C4-2B (cell line): ENCODE data around the gene SLC33A1.

Experiments used
- H3K27ac ChIP-seq: fragments of 450-650 bp; 2 replicates; pipeline ENCODE4 v1.5.1; 2017
- ZFX ChIP-seq: fragments of 450-650 bp; IDR thresholded peaks from 2 replicates; pipeline ENCODE4 v1.6.1; 2017
- TF ChIP-seq, protein P1 (sequence below): fragments of 450-650 bp; conservative IDR thresholded peaks from 2 replicates; pipeline ENCODE4 v1.5.1; 2017; ENCODE audit warnings: mild to moderate bottlenecking

SLC33A1 gene

DNA sequence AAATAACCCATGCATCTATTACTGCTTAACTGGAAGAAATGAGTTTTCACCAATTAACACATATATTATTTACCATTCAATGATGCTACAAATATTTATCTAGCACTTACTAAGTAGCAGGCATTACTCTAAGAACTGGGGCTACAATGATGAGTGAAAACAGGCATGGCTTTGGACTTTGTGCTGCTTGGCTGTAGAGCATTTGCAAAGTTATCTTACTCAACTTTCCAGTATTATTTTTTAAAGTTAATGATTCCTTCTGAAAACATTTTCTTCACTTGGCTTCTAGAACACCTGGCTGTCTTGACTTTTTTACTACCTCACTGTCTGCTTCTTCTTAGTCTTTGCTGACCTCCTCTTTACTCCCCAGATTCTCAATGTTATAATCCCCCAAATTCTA, 49.9 kb downstream of the SLC33A1 start:
- no peak overlapping the region for H3K27ac ChIP-seq
- TF ChIP-seq, protein P1, sequence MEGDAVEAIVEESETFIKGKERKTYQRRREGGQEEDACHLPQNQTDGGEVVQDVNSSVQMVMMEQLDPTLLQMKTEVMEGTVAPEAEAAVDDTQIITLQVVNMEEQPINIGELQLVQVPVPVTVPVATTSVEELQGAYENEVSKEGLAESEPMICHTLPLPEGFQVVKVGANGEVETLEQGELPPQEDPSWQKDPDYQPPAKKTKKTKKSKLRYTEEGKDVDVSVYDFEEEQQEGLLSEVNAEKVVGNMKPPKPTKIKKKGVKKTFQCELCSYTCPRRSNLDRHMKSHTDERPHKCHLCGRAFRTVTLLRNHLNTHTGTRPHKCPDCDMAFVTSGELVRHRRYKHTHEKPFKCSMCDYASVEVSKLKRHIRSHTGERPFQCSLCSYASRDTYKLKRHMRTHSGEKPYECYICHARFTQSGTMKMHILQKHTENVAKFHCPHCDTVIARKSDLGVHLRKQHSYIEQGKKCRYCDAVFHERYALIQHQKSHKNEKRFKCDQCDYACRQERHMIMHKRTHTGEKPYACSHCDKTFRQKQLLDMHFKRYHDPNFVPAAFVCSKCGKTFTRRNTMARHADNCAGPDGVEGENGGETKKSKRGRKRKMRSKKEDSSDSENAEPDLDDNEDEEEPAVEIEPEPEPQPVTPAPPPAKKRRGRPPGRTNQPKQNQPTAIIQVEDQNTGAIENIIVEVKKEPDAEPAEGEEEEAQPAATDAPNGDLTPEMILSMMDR: no peak
- no peak for TF ChIP-seq ZFX

- TF ChIP-seq ZFX: no peak
- TF ChIP-seq, protein P1: no peak
- H3K27ac ChIP-seq: no peak overlapping the region
Observed at GRCh38 chr3:155792532-155792931, 61.7 kb downstream of the SLC33A1 start.

DNA sequence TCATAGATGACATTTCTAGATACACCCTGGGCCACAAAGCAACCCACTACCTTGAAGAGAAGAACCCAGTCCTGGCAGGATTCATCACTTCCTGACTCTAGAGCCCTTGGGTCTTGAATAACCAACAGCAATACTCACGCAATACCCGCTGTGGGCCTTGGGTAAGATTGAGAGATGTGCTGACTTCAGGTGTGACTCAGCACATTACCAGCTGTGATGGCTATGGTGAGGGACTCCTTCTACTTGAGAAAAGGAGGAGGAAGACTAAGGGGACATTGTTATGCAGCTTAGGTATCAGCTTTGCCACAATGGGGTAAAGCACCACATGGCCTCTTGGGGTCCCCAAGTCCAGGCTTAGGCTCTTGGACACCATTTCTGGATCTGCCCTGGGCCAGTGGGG, 63.0 kb downstream of the SLC33A1 start:
- TF ChIP-seq, protein P1: no peak
- TF ChIP-seq ZFX: no peak
- H3K27ac ChIP-seq: no peak overlapping the region

DNA sequence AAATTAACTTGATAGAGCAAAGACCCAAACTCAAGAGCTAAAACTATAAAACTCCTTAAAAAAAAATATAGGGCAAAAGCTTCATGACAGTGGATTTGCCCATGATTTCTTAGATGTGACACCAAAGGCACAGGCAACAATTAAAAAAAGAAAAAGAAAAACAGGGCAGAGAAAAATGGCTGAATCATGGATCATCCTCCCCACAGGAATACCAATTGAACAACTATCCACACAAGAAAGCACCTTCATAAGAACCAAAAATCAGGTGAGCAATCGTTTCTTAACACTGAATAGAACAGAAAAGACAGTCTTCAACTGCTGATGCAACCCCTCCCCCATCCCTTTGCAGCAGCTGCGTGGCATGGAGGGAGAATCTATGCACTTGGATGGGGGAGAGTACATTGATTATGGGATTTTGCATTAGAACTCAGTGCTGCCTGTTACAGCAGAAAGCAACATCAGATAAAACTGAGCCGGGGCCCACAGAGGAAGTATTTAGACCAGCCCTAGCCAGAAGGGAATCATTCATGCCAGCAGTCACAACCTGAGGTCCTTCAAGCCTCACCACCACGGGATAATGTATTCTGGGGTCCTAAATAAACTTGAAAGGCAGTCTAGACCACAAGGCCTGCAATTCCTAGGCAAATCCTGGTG, 63.8 kb downstream of the SLC33A1 start:
- TF ChIP-seq ZFX: no peak
- TF ChIP-seq, protein P1: no peak

DNA sequence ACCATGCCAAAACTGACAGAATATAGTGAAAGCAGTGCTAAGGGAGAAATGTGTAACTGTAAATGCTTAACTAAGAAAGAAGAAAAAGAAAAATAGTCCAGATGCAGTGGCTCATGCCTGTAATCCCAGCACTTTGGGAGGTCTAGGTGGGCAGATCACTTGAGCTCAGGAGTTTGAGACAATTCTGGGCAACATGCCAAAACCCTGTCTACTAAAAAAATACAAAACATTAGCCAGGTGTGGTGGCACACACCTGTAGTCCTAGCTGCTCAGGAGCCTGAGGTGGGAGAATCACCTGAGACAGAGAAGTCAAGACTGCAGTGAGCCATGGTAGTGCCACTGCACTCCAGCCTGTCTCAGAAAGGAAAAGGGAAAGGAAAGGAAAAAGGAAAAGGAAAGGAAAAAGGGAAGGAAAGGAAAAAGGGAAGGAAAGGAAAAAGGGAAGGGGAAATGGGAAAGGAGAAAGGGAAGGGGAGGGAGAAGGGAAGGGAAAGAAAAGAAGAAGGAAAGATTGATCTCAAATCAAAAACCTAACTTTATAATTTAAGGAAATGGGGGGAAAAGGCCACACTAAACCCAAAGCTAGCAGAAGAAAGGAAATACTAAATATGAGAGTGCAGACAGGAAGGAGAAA, 68.4 kb downstream of the SLC33A1 start:
- H3K27ac ChIP-seq: no peak overlapping the region
- TF ChIP-seq, protein P1: no peak
- no peak for TF ChIP-seq ZFX

More for the DNA sequence above, 63.8 kb downstream of the SLC33A1 start:
- H3K27ac ChIP-seq: no peak overlapping the region

GRCh38 chr3:155782390-155782953, 71.8 kb downstream of the SLC33A1 start:
- H3K27ac ChIP-seq: no peak overlapping the region
- TF ChIP-seq, protein P1: no peak
- no peak for TF ChIP-seq ZFX

DNA sequence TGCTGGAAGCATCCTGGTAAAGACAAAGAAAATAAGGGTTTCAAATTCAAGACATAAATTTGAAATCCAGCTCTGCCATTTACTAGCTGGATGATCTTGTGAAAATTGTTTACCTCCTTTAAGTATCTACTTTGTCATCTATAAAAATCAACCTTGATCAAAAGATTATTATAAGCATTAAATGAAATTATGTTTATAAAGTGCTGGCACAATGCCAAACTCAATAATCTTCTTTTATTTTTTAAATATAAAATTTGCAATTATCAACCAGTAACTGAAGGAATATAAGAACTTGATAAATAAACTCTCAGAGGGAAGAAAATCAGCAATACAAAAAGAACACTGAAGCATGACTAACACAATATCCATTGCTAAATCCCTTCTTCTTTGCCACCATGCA, 73.9 kb downstream of the SLC33A1 start:
- no peak overlapping the region for H3K27ac ChIP-seq
- TF ChIP-seq, protein P1: no peak
- TF ChIP-seq ZFX: no peak
